HG02588 (cell line): ENCODE measurements around the gene SMG5.
"Not testable (repeated sequence)": the region's sequence is repeated elsewhere in the genome, so short reads cannot be mapped to it uniquely, and the experiment has no call there.

Source experiments
- ATAC-seq: cut with Tn5 transposase; IDR thresholded peaks from one replicate; pipeline ENCODE4 v1.9.1; 2021; ENCODE audit warnings: mild to moderate bottlenecking, moderate library complexity; ENCODE audit not compliant: unreplicated experiment

Gene SMG5

DNA sequence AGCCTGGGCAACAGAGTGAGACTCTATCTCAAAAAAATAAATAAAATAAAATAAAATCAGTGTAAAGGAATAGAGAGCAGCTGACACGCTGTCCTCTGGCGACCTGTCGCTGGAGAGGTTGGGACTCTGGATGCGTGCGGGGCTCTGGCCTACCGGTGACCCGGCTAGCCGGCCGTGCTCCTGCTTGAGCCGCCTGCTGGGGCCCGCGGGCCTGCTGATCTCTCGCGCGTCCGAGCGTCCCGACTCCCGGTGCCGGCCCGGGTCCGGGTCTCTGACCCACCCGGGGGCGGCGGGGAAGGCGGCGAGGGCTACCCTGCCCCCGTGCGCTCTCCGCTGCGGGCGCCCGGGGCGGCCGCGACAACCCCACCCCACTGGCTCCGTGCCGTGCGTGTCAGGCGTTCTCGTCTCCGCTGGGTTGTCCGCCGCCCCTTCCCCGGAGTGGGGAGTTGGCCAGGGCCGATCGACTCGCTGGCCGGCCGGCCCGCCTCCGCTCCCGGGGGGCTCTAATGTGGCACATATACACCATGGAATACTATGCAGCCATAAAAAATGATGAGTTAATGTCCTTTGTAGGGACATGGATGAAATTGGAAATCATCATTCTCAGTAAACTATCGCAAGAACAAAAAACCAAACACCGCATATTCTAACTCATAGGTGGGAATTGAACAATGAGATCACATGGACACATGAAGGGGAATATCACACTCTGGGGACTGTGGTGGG is 66.1 kb downstream of the SMG5 start:
- not testable (repeated sequence) for ATAC-seq

DNA sequence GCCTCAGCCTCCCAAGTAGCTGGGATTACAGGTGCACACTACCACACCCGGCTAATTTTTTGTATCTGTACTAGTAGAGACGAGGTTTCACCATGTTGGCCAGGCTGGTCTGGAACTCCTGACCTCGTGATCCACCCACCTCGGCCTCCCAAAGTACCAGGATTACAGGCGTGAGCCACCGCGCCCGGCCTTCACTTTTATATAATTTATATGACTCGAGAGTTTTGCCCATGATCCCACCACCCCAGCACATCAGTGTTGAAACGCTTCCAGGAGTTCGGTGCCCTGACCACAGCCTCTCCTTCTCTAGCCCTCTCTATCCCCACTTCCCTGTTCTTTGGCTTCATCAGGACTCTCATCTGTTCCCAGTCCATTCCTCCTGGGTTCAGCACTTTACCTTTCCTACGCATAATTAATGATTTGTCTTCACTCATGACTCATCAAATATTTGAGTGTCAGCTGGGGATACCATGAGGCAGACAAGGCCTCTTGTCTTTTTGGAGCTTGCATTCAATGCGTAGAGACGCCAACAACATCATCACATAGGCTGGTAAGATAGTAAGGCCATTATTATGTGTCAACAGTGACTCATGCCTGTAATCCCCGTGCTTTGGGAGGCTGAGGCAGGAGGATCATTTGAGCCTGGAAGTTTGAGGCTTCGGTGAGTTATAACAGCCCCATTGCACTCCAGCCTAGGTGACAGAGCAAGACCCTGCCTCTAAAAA is 68.4 kb downstream of the SMG5 start:
- ATAC-seq, result no peak

GRCh38 chr1:156213644-156213966 is 69.0 kb downstream of the SMG5 start:
- ATAC-seq, result no peak

DNA sequence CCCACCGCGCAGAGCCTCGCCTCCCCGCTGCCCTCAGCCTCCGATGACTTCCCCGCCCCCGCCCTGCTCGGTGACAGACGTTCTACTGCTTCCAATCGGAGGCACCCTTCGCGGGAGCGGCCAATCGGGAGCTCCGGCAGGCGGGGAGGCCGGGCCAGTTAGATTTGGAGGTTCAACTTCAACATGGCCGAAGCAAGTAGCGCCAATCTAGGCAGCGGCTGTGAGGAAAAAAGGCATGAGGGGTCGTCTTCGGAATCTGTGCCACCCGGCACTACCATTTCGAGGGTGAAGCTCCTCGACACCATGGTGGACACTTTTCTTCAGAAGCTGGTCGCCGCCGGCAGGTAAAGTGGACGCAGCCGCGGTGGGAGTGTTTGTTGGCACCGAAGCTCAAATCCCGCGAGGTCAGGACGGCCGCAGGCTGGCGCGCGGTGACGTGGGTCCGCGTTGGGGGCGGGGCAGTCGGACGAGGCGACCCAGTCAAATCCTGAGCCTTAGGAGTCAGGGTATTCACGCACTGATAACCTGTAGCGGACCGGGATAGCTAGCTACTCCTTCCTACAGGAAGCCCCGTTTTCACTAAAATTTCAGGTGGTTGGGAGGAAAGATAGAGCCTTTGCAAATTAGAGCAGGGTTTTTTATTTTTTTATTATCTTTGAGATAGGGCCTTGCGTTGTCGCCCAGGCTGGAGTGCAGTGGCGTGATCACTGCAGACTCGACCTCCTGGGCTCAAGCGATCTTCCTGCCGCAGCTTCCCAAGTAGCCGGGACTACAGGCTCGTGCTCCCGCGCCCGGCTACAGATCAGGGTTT is 69.6 kb downstream of the SMG5 start, which contains the start of gene PMF1:
Gene PMF1 (plus strand): TSS at position 175 of the 811 bp plus-strand sequence. CDS start 9 bp downstream, at position 184.
- ATAC-seq, result peak; percentile 88

GRCh38 chr1:156212130-156212529 is 70.5 kb downstream of the SMG5 start:
- no peak for ATAC-seq

DNA sequence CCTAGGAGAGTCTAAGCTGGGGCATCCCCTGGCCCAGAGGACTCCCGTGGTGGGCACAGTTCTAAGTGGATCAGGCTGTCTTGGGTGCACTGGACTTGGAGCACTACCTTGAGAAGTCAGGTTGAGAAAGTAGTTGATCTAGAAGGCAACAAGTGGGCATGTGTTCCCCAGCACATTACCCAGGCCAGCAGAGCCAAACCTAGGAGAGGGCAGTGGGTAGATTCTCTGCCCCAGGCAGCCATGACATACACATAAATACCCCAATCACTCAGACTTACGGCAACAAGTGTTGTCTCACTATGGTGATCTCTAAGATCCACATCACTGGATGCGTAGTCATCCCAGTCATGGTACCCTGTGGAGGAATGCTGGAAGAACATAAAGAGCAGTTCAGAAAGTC is 71.4 kb downstream of the SMG5 start:
- ATAC-seq, result no peak

DNA sequence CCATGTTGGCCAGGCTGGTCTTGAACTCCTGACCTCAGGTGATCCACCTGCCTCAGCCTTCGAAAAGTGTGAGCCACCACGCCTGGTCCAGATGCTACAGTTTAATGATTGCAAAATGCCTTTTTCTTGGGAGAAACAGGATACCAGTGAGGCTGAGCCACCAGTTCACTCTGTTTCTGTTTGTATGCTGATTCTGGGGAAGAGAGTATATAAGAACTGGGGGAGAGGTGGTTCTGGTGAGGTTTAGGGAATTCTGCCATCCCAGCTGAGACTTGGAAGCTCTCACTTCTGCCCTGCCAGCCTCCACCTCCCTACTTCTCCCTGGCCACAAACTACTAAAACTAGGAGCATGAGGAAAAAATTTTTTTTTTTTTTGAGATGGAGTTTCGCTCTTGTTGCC is 77.9 kb downstream of the SMG5 start:
- no peak for ATAC-seq

DNA sequence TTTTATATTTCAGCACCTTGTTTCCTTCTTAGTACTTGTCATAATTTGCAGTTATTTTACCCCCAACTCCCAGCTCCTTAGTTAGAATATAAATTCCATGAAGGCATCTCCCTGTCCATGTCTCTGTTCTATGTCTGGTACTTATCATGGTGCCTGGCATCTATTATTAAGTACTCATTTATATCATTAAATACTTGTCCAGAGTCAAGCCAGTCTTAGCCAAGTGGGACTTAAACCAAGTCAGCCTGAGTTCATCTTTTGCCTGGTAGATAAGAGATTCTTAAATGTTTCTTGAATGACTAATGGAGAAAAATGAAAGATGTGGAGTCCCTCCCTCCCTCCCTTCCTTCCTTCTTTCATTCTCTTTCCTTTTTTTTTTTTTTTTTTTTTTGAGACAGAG is 79.3 kb downstream of the SMG5 start:
- no peak for ATAC-seq

DNA sequence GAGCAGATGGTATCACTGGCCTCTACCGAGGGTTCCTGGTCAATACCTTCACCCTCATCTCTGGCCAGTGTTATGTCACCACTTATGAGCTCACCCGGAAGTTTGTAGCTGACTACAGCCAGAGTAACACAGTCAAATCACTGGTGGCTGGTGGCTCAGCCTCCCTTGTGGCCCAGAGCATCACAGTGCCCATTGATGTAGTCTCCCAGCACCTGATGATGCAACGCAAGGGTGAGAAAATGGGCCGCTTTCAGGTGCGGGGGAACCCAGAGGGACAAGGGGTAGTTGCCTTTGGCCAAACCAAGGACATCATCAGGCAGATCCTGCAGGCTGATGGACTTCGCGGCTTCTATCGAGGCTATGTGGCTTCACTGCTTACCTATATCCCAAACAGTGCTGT is 82.6 kb downstream of the SMG5 start:
- ATAC-seq, result no peak
